Measurements from ENCODE around the gene FHAD1. TPM values are rescaled to one million over a fixed set of nuclear protein-coding genes. Genes with fewer than 3 reads are reported as not detected.

Gene FHAD1
- total and polyA plus RNA-seq, 2 donors (not counting 3 experiments of a cell fraction or from before 2014, with no cell fraction given), result 0.04 to 0.69 TPM

GRCh38 chr1:15442119-15442518, 195.1 kb downstream of the FHAD1 start:
- no peak for FAIRE-seq
- TF ChIP-seq MYC (IDR thresholded peaks at IDR 0.05; ENCODE audit: low read depth, low read length) (no peak), FOS (IDR thresholded peaks at IDR 0.05; ENCODE audit: borderline replicate concordance, insufficient read depth, low read length) (no peak)
- no peak overlapping the region for H2AFZ ChIP-seq (ENCODE audit: low read depth, low read length)
- H3K27me3 ChIP-seq (ENCODE audit: control insufficient read depth in 2 of 2, insufficient read depth in 2 of 2, low read length in 2 of 2), result peaks cover 0 to 2% of the 10 kb centered on the region in 2 experiments
- CTCF ChIA-PET, result no interaction called here
- H3K4me2 ChIP-seq (ENCODE audit: insufficient read depth, low read length), result no peak overlapping the region
- H3K9me3 ChIP-seq (replicated peaks; ENCODE audit: control insufficient read depth, insufficient read depth, low read length), result no peaks in the 10 kb centered on the region
- POLR2A ChIA-PET, result no interaction called here
- no peaks in the 10 kb centered on the region for H3K36me3 ChIP-seq (ENCODE audit: control insufficient read depth in 2 of 2, extremely low read depth in 1 of 2, insufficient read depth in 2 of 2, low read length in 2 of 2)
- H4K20me1 ChIP-seq (replicated peaks; ENCODE audit: control insufficient read depth, extremely low read depth, insufficient read depth, low read length), result no peaks in the 10 kb centered on the region
- no peaks in the 10 kb centered on the region for H3K79me2 ChIP-seq (ENCODE audit: control insufficient read depth, insufficient read depth, low read length)
- no peak overlapping the region for H3K4me3 ChIP-seq (replicated peaks in 1 of 3; ENCODE audit: insufficient read depth in 1 of 3, low read depth in 1 of 3, low read length in 3 of 3)
- BruUV-seq (replicated peaks), result no TSS peak
- H3K4me1 ChIP-seq (ENCODE audit: control insufficient read depth, extremely low read depth, insufficient read depth, low read length), result no peaks in the 10 kb centered on the region
- no peak overlapping the region for H3K9ac ChIP-seq (replicated peaks; ENCODE audit: extremely low read depth, insufficient read depth, low read length)
- intact Hi-C loops (cut with micrococcal nuclease) (no loop called here), dilution Hi-C loops (cut with MboI; ENCODE audit: extremely low pct_ligation_motif_present, low sequenced_read_pairs) (no loop called here)
- no peaks in the 10 kb centered on the region for H3K9me1 ChIP-seq (replicated peaks; ENCODE audit: control insufficient read depth, extremely low read depth, insufficient read depth, low read length)
- no peak overlapping the region for H3K27ac ChIP-seq (ENCODE audit: insufficient read depth, low read depth, low read length)
- no peak for DNase-seq (ENCODE audit: low read depth, low spot score)

- Histone ChIP-seq H4K20me1 (replicated peaks; ENCODE audit: control insufficient read depth, extremely low read depth, insufficient read depth, low read length) (no peaks in the 10 kb centered on the region), H3K79me2 (ENCODE audit: control insufficient read depth, insufficient read depth, low read length) (no peaks in the 10 kb centered on the region), H2AFZ (ENCODE audit: low read depth, low read length) (no peak overlapping the region), H3K36me3 (ENCODE audit: control insufficient read depth in 2 of 2, extremely low read depth in 1 of 2, insufficient read depth in 2 of 2, low read length in 2 of 2) (no peaks in the 10 kb centered on the region), H3K9me3 (replicated peaks; ENCODE audit: control insufficient read depth, insufficient read depth, low read length) (no peaks in the 10 kb centered on the region), H3K9ac (replicated peaks; ENCODE audit: extremely low read depth, insufficient read depth, low read length) (no peak overlapping the region), H3K4me1 (ENCODE audit: control insufficient read depth, extremely low read depth, insufficient read depth, low read length) (no peaks in the 10 kb centered on the region), H3K9me1 (replicated peaks; ENCODE audit: control insufficient read depth, extremely low read depth, insufficient read depth, low read length) (no peaks in the 10 kb centered on the region), H3K27me3 (ENCODE audit: control insufficient read depth in 2 of 2, insufficient read depth in 2 of 2, low read length in 2 of 2) (peaks cover 0 to 2% of the 10 kb centered on the region in 2 experiments), H3K27ac (ENCODE audit: insufficient read depth, low read depth, low read length) (no peak overlapping the region), H3K4me3 (replicated peaks in 1 of 3; ENCODE audit: insufficient read depth in 1 of 3, low read depth in 1 of 3, low read length in 3 of 3) (no peak overlapping the region), H3K4me2 (ENCODE audit: insufficient read depth, low read length) (no peak overlapping the region)
- no peak for DNase-seq (ENCODE audit: low read depth, low spot score)
- intact Hi-C loops (cut with micrococcal nuclease) (no loop called here), dilution Hi-C loops (cut with MboI; ENCODE audit: extremely low pct_ligation_motif_present, low sequenced_read_pairs) (no loop called here)
- no TSS peak for BruUV-seq (replicated peaks)
- ChIA-PET POLR2A (no interaction called here), CTCF (no interaction called here)
- FAIRE-seq, result no peak
- TF ChIP-seq POLR2A (IDR thresholded peaks at IDR 0.05; ENCODE audit: low read depth, low read length) (no peak), FOS (IDR thresholded peaks at IDR 0.05; ENCODE audit: borderline replicate concordance, insufficient read depth, low read length) (no peak), POLR2AphosphoS5 (IDR thresholded peaks at IDR 0.05; ENCODE audit: insufficient read depth, low read depth, low read length) (no peak), EZH2 (IDR thresholded peaks at IDR 0.05; ENCODE audit: borderline replicate concordance, low read depth, low read length, severe bottlenecking) (no peak), MAX (IDR thresholded peaks at IDR 0.05; ENCODE audit: insufficient read depth, insufficient read length) (no peak), MYC (IDR thresholded peaks at IDR 0.05; ENCODE audit: low read depth, low read length) (no peak), GATA2 (IDR thresholded peaks at IDR 0.05; ENCODE audit: insufficient read depth, insufficient read length, low read depth, low read length) (no peak), CTCF (IDR thresholded peaks at IDR 0.05; ENCODE audit: extremely low read depth in 1 of 2, insufficient read depth in 1 of 2, low read depth in 1 of 2, low read length in 2 of 2) (no peak), JUN (IDR thresholded peaks at IDR 0.05; ENCODE audit: borderline replicate concordance, insufficient read depth, insufficient read length, low read depth) (no peak)
These were observed 195.7 kb downstream of the FHAD1 start for GRCh38 chr1:15442759-15443158.

Data from endothelial cell of umbilical vein (primary cell).